IPS DF 6.9 (cell line): ENCODE results near the gene CCDC92.
"Not testable (repeated sequence)": the region's sequence is repeated elsewhere in the genome, so short reads cannot be mapped to it uniquely, and the experiment has no call there.

Experiments
- DNase-seq: peaks from one replicate; pipeline ENCODE4 v3.0.0-alpha.2; 2013; ENCODE audit warnings: low read depth, low spot score
- H3K27ac ChIP-seq: one replicate; pipeline ENCODE4 v1.5.1; 2013; ENCODE audit warnings: low read length, control low read depth
- H3K27me3 ChIP-seq: 2 replicates; pipeline ENCODE4 v1.6.1; 2013; ENCODE audit warnings: mild to moderate bottlenecking, low read length; ENCODE audit not compliant: control insufficient read depth, insufficient read depth
- H3K36me3 ChIP-seq: 2 replicates; pipeline ENCODE4 v1.6.1; 2013; ENCODE audit warnings: low read length; ENCODE audit not compliant: control insufficient read depth, insufficient read depth
- H3K4me1 ChIP-seq: 2 replicates; pipeline ENCODE4 v1.6.1; 2013; ENCODE audit warnings: low read length; ENCODE audit not compliant: control insufficient read depth, insufficient read depth
- H3K4me3 ChIP-seq: 2 replicates; pipeline ENCODE4 v1.5.1; 2013; ENCODE audit warnings: mild to moderate bottlenecking, low read length
- H3K9me3 ChIP-seq: 2 replicates; pipeline ENCODE4 v1.6.1; 2013; ENCODE audit warnings: low read length, inconsistent platforms; ENCODE audit not compliant: control insufficient read depth, insufficient read depth
- WGBS: extraction: QIAGEN DNeasy Blood & Tissue Kit; methylation state at CpG from one replicate; pipeline ENCODE4 v1.1.7; 2013; ENCODE audit warnings: mixed read lengths, missing lambda C conversion rate; ENCODE audit not compliant: insufficient read length, insufficient coverage; 5-methylcytosine and 5-hydroxymethylcytosine counted together

Gene CCDC92

GRCh38 chr12:123949770-123950165 is 22.9 kb downstream of the CCDC92 start:
- H3K4me3 ChIP-seq = no peak overlapping the region
- H3K36me3 ChIP-seq = no peaks in the 10 kb centered on the region
- WGBS = no CpG with 5 or more reads among the region's 15 CpGs
- H3K9me3 ChIP-seq = no peaks in the 10 kb centered on the region
- DNase-seq = no peak
- H3K4me1 ChIP-seq = no peaks in the 10 kb centered on the region
- H3K27ac ChIP-seq = no peak overlapping the region
- no peaks in the 10 kb centered on the region for H3K27me3 ChIP-seq

- no peaks in the 10 kb centered on the region for H3K9me3 ChIP-seq
- H3K36me3 ChIP-seq = no peaks in the 10 kb centered on the region
- no peak for DNase-seq
- H3K4me3 ChIP-seq = no peak overlapping the region
- no CpG with 5 or more reads among the region's 19 CpGs for WGBS
- H3K27ac ChIP-seq = no peak overlapping the region
- no peaks in the 10 kb centered on the region for H3K27me3 ChIP-seq
- H3K4me1 ChIP-seq = no peaks in the 10 kb centered on the region
These were observed 23.5 kb downstream of the CCDC92 start for GRCh38 chr12:123948796-123949769.

- Histone ChIP-seq H3K4me1 (no peaks in the 10 kb centered on the region), H3K27me3 (no peaks in the 10 kb centered on the region), H3K36me3 (no peaks in the 10 kb centered on the region), H3K27ac (no peak overlapping the region), H3K9me3 (no peaks in the 10 kb centered on the region), H3K4me3 (no peak overlapping the region)
- DNase-seq = no peak
- WGBS = no CpG with 5 or more reads among the region's 11 CpGs
These were observed 24.2 kb downstream of the CCDC92 start for GRCh38 chr12:123948401-123948795.

- not testable (repeated sequence) for H3K27ac ChIP-seq, H3K9me3 ChIP-seq, H3K4me3 ChIP-seq, H3K27me3 ChIP-seq, DNase-seq, H3K4me1 ChIP-seq, H3K36me3 ChIP-seq
- no CpG with 5 or more reads among the region's 7 CpGs for WGBS
These were observed 25.1 kb downstream of the CCDC92 start for GRCh38 chr12:123947531-123947930.

- H3K27me3 ChIP-seq, H3K4me3 ChIP-seq, H3K4me1 ChIP-seq, H3K27ac ChIP-seq, H3K9me3 ChIP-seq, DNase-seq, H3K36me3 ChIP-seq: not testable (repeated sequence)
- no CpG with 5 or more reads among the region's 35 CpGs for WGBS
These were observed 25.8 kb downstream of the CCDC92 start for GRCh38 chr12:123946516-123947505.

- no CpG with 5 or more reads among the region's 8 CpGs for WGBS
- Histone ChIP-seq H3K36me3 (no peaks in the 10 kb centered on the region), H3K27me3 (no peaks in the 10 kb centered on the region), H3K9me3 (no peaks in the 10 kb centered on the region), H3K4me3 (no peak overlapping the region), H3K4me1 (no peaks in the 10 kb centered on the region), H3K27ac (no peak overlapping the region)
- no peak for DNase-seq
These were observed 26.5 kb downstream of the CCDC92 start for GRCh38 chr12:123946152-123946515.

- no CpG with 5 or more reads among the region's 25 CpGs for WGBS
- Histone ChIP-seq H3K27ac (no peak overlapping the region), H3K4me1 (no peaks in the 10 kb centered on the region), H3K27me3 (no peaks in the 10 kb centered on the region), H3K9me3 (no peaks in the 10 kb centered on the region), H3K4me3 (no peak overlapping the region), H3K36me3 (no peaks in the 10 kb centered on the region)
- DNase-seq = no peak
These were observed 27.1 kb downstream of the CCDC92 start for GRCh38 chr12:123945287-123946151.

GRCh38 chr12:123944696-123945095 is 27.9 kb downstream of the CCDC92 start:
- WGBS = no CpG with 5 or more reads among the region's 10 CpGs
- H3K9me3 ChIP-seq = no peaks in the 10 kb centered on the region
- no peak overlapping the region for H3K4me3 ChIP-seq
- no peak overlapping the region for H3K27ac ChIP-seq
- no peaks in the 10 kb centered on the region for H3K36me3 ChIP-seq
- H3K4me1 ChIP-seq = no peaks in the 10 kb centered on the region
- no peaks in the 10 kb centered on the region for H3K27me3 ChIP-seq
- no peak for DNase-seq

GRCh38 chr12:123943816-123944215 is 28.8 kb downstream of the CCDC92 start:
- no peaks in the 10 kb centered on the region for H3K27me3 ChIP-seq
- no peaks in the 10 kb centered on the region for H3K9me3 ChIP-seq
- no CpG with 5 or more reads among the region's 5 CpGs for WGBS
- H3K36me3 ChIP-seq = no peaks in the 10 kb centered on the region
- no peaks in the 10 kb centered on the region for H3K4me1 ChIP-seq
- no peak for DNase-seq
- no peak overlapping the region for H3K27ac ChIP-seq
- no peak overlapping the region for H3K4me3 ChIP-seq
